Left cardiac atrium (tissue), 4 donors: ENCODE results near the gene TUFT1. TPM values are rescaled to one million over a fixed set of nuclear protein-coding genes. Genes with fewer than 3 reads are reported as not detected.

ENCODE experiments used
- ATAC-seq, 2 donors: fragments of 200-7000 bp; cut with Tn5 transposase; one replicate each; pipeline ENCODE4 v1.9.1; 2020; ENCODE audit warnings: mild to moderate bottlenecking in 2 of 2, moderate library complexity in 2 of 2
- DNase-seq: peaks from one replicate; pipeline ENCODE4 v3.0.0-alpha.2; 2020
- intact Hi-C, 2 donors: fragments of 100-400 bp; cut with DNase I; formaldehyde crosslinking; loops; one replicate each; pipeline versions ENCODE4 v1.14.1 to v1.15.1; 2022 to 2023
- long read RNA-seq: library from polyadenylated mRNA; unstranded; transcript quantifications from one replicate; pipeline ENCODE4 v2.0.0, GENCODE V29; 2021
- total RNA-seq, 2 donors: library from RNA; stranded (reverse); fragmentation: NEBNext Ultra II Directional; extraction: Animal tissue kit (Norgen Biotek cat#: 25700); gene quantifications; one replicate each; pipeline ENCODE4 v1.2.1, GENCODE V29; 2021
- donor health status: DM: no; HTN: yes; CAD: no.
- donor health status: DM: no; HTN: yes; CAD: no; lungs with severe emphysema.
- donor health status: DM: yes; HTN: yes; CAD: no.
- donor health status: Dilated cardiomyopathy.

TUFT1 gene, protein sequence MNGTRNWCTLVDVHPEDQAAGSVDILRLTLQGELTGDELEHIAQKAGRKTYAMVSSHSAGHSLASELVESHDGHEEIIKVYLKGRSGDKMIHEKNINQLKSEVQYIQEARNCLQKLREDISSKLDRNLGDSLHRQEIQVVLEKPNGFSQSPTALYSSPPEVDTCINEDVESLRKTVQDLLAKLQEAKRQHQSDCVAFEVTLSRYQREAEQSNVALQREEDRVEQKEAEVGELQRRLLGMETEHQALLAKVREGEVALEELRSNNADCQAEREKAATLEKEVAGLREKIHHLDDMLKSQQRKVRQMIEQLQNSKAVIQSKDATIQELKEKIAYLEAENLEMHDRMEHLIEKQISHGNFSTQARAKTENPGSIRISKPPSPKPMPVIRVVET
- 1 to 10 TPM; 3.9 TPM for total RNA-seq
- long read RNA-seq, partial matches to known transcripts = 2 of 5 reads
- long read RNA-seq, other reads (novel, unspliced or antisense) = 0 of 5 reads

DNA sequence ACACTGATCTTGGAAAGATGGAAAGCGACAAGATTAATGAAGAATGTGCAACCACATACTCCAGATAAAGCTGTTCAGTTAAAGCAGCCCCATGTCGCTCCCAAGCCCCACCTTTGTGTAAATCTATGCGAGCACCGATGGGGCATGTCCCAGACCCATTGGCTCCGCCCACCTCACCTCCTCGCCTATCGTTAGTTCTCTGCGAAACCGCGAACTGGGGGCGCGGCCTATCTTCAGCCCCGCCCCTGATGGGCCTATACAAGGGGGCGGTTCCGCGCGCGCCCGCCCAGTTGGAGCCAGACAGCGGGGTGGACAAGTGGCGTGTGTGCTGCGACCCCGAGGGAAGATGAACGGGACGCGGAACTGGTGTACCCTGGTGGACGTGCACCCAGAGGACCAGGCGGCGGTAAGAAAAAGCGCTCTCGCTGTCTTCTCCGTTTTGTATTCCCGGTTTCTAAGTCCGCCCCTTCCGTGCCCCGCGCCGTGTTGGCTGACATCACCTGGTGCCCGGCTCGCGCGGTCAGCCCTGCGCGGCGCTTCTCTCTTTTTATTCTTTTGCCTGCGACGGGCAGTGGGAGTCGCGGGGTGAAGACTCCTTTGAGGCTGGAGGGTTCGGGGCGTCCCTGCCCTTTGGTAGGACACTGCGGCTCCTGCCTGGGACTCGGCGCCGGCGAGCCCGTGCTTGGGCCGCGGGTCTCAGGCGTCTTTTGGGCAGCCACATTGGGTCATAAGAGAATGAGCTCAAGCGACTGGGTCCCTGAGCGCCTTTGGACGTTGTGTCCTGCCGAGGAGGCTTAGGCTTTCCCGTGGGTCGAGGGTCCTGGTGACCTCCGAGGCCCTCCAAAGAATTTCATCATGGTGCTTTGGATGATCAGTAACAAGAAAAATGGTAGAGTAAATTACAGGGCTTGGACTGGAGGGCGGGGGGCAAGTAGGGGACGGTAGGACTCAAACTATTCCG, at the start of gene TUFT1:
Gene TUFT1, plus strand, starts transcription at position 289 of the 961 bp plus-strand sequence. Its CDS starts 58 bp downstream, at position 347.
- ATAC-seq (peak; percentile 96 to 97), DNase-seq (peak; percentile 96)
- intact Hi-C loops = no loop called here

DNA sequence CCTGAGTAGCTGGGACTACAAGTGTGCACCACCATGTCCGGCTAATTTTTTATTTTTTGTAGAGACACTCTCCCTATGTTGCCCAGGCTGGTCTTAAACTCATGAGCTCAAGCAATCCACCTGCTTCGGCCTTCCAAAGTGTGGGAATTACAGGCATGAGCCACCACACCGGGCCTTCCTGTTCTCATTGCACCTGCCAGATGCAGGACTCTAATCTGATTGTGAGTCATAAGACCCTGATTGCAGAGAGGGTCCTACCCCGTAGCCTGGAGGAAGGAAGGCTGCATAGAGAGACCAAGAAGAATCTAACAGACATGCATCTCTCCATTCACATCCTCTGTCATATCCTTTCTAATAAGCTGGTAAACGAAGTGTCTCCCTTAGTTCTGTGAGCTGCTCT, 48.5 kb upstream of the TUFT1 start:
- intact Hi-C loops = no loop called here

DNA sequence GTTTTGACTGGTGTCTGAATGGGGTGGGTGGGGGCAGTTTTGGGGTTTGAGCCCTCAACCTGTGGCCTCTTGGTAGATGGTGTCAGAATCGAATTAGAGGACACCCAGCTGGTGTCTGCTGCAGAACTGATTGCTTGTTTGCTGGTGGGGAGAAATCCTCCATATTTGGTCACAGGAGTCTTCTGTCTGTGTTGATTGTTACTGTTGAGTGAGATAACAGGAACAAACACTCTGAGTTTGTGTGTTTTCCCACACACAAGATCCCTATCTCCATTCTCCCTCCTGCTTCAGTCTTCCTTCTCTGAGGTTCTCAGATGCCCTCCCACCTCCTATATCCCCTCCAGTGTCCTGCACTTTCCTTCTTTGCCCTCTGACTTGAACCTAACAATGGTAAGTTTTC, 48.0 kb upstream of the TUFT1 start:
- no peak for DNase-seq
- intact Hi-C loops = no loop called here
- ATAC-seq = no peak

More for the DNA sequence above, 48.5 kb upstream of the TUFT1 start:
- ATAC-seq (no peak), DNase-seq (no peak)

DNA sequence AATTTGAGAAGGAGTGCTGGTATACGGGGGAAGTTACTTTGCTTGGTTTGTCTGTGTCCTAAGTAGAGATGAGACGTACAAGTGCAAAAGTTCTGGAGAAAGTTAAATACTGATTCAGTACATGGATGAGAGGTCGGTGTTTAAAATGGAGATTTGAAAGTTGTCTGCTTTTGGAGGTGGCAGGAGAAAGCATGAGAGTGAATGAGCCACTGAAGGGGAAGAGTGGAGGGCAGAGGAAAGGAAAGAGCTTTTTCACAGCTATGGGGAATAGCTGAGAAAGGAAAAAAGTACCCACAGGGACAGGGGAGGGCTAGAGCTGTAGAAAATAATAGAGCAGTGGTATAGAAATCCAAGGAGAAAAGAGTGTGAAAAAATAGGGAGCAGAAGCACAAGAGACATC, 47.1 kb upstream of the TUFT1 start:
- intact Hi-C loops = no loop called here
- DNase-seq (no peak), ATAC-seq (no peak)

DNA sequence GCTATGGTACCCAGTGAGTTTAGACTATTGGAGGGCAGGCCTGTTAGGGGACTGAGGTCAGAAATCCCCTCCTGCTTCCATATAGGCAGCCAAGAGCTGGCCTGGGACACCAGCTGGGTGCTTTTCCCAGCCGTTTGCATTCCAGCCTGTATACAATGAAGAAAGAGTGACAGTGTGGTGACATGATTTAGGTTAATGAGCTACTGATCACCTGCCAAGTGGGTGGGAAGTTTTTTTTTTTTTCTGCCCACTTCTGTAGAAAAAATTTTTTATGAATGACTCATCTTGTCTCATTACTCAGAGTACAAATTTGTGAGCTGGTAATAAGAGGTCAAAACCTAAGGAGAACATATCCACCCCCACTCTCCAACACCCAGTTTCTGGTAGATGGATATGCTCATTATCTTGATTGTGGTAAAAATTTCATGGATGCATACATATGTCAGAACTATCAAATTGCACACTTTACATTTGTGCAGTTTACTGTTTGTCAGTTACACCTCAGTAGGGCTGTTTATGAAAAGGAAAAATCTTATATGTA, 45.3 kb upstream of the TUFT1 start:
- peak in 1 of 2 donors; percentile 88 for ATAC-seq
- intact Hi-C loops = no loop called here
- DNase-seq = no peak

DNA sequence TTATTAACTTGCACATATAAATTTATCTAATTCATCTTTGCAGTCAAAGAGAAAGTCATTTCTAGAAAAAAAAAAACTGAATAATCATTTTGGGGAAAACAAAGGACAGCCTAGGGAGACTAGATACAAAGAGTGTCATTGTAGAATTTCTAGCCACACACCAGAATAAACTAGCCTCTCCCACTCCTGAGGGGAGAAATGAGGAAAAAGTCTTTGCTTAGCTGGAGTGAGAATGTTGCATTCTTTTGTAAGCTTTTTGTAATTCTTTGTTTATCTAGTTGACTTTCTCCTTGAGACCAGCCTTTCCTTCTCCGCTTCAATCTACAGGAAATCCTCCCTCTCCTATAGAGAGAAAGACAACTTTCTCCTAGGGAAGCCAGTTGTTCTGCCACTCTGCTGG, 44.8 kb upstream of the TUFT1 start:
- no peak for ATAC-seq
- intact Hi-C loops = no loop called here

DNA sequence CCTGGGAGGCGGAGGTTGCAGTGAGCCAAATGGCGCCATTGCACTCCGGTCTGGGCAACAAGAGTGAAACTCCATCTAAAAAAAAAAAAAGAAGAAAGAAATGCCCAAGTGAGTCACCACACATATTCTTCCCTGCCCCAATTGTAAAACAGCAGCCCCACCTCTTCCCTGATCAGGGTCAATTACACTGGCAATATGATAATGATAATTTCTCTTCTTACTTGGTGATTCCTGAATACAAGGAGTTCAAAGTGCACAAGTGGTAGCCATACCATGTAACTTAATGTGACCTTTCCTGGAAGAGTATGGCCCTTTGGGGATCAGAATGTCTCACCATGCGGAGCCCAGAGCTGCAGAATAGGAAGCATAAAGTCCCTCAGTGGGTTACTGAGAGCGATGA, 40.7 kb upstream of the TUFT1 start:
- intact Hi-C loops = no loop called here
- DNase-seq (no peak), ATAC-seq (no peak)

More for the DNA sequence above, 44.8 kb upstream of the TUFT1 start:
- no peak for DNase-seq

DNA sequence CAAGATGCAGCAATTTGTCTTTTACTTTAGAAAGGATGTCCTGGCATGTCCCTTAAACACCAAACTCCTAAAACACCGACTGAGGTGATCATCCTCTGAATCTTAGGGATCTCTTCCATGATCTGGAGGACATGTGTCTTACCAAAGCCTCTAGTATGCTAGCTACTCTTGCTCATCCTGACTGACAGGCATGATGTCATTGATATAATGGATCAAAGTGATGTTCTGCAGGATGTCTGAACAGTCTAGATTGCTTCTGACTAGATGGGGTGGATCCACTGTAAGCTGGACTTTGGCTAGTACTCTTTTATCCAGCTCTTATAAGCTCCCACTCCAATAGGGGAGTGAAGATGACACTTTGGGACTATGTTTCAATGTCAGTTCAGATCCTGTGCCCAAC, 40.2 kb upstream of the TUFT1 start:
- DNase-seq = no peak
- ATAC-seq = no peak
- intact Hi-C loops = no loop called here

DNA sequence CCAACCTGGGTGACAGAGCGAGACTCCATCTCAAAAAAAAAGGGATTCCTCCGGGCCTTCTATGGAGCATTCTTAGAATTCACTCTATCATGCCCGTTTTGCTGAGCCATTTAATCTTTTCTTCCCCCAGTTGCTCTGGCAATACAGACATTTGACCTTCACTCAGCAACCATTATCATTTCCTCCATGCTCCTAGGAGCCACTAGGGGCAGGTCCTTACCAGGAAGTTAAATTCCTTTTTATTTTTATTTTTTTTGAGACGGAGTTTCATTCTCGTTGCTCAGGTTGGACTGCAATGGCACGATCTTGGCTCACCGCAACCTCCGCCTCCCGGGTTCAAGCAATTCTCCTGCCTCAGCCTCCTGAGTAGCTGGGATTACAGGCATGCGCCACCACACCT, 38.6 kb upstream of the TUFT1 start:
- DNase-seq = no peak
- ATAC-seq = no peak
- intact Hi-C loops = no loop called here

DNA sequence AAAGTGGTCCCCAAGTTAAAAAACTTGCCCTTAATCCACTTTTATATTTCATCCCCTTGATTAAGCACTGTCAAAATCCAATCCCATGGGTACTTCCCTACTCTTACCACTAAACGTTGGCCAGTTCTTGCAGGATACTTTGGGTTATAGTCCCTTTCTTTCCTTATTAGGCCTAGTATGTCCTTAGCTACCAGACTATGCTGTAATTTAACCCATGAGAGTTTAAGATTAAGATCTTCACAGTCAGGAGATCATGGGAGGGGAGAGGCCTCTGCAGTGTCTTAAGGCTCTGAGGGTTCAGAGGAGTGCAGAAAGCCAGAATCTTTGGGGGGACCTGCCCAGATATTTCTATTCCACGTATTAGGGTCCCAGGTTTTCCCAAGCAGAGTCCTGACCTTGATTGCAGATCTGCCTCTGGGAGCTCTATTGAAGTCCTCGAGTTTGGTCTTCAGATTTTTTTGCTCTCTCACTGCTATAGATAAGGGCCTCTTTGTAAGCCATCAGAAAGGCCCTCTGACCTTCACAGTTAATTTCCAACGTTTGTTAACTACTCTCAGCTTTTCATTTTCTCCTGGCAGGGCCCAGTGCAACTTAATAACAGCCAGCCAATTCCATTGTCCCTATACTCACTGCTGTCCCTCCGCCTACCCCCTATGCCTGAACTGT, 37.9 kb upstream of the TUFT1 start:
- no peak for DNase-seq
- ATAC-seq = no peak
- intact Hi-C loops = no loop called here

DNA sequence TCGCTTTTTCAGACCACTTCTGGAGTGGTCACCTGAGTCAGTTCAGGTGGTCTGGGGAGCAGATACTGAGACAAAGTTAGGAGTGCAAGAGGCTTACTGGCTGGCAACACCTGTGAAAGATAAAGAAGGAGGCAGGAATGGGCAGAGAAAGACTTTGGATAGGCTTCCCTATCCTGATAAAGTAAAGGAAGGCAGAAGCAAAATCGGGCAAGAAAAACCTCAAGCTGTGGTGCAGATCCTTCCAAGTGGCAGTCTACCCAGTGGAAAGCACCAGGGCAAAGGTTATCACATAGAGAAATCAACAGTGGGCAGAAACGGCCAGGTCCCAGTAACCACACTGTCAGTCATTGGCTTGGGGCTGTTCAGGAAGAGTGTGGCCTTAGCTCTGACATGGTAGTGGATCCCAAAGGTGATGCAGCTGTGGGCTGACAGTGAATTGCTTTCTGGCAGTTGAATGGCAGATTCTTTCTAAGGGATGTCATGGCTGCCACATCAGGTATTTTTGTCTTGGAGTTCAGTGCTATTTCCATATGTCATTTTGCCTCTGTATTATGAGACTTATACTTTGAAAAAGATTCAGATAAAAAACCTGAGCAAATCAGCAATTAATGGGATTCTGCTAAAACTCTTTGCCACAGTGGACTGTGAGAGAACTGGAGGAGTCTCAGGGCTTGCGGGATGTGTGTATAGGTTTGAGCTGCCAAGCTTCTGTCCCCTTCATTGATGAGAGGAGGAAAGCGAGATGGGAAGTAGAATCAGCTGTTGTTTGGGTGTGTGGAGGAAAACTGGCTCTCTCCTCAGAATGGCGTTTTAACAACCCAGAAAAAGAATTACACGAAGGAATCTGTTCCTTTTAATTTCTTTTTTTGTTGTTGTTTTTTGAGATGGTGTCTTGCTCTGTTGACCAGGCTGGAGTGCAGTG, 37.0 kb upstream of the TUFT1 start:
- intact Hi-C loops = no loop called here
- ATAC-seq = no peak
- no peak for DNase-seq

DNA sequence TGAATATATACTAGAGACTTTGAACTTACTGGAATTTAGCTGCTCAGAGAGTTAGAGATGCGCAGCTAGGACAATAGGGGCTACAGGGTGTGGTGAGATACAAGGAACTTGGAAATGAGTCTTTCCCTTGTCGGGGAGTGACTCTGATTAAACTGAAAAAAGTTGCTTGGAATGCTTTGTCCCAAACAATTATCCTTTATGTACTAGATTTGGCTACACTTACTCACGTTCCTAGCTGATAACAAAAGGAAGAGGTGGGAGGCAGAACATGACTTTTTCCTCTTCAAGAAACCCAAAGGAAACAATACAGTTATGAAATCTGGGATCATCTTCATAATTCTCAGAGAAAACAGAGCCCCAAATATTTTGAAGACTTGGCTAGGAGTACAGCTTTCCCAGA, 35.9 kb upstream of the TUFT1 start:
- intact Hi-C loops = no loop called here
- DNase-seq (no peak), ATAC-seq (no peak)

DNA sequence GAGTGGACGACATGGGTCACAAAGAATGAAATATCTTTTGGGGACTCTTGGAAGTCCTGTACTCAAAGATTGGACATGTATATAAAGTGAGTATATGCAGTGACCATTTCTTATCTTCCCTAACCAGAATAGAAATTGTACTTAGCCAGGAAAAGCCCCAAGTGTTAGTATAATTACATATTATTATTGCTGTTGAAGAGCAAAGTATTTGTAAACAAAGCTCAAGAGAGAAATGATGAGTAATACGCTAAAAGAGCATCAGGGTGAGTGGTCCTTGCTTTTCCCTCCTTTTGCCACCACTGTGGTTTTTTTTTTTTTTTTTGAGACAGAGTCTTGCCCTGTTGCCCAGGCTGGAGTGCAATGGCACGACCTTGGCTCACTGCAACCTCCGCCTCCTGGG, 35.4 kb upstream of the TUFT1 start:
- intact Hi-C loops = loop anchor here in 1 of 2 donors (5.0 kb wide), 1 partner anchor 53 kb away; no protein-coding TSS in a partner anchor
- ATAC-seq (no peak), DNase-seq (no peak)

DNA sequence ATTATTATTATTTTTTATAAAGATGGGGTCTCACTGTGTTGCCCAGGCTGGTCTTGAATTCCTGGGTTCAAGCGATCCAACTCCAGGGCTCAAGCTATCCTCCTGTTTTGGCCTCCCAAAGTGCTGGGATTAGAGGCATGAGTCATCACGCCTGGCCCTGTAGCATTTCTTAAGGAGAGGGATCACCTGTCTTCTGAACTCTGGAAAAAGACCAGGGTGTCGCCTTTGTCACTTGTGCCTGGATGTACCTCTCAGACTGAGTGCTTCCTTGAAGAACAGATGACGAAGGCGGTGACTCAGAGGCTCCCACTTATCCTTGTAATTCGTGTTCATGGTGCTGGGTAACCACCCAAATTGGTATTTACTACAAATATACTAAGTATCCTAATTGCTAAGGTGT, 31.3 kb upstream of the TUFT1 start:
- intact Hi-C loops = loop anchor here in 1 of 2 donors (5.0 kb wide), 1 partner anchor 48 kb away; no protein-coding TSS in a partner anchor
- DNase-seq = no peak
- ATAC-seq = no peak

DNA sequence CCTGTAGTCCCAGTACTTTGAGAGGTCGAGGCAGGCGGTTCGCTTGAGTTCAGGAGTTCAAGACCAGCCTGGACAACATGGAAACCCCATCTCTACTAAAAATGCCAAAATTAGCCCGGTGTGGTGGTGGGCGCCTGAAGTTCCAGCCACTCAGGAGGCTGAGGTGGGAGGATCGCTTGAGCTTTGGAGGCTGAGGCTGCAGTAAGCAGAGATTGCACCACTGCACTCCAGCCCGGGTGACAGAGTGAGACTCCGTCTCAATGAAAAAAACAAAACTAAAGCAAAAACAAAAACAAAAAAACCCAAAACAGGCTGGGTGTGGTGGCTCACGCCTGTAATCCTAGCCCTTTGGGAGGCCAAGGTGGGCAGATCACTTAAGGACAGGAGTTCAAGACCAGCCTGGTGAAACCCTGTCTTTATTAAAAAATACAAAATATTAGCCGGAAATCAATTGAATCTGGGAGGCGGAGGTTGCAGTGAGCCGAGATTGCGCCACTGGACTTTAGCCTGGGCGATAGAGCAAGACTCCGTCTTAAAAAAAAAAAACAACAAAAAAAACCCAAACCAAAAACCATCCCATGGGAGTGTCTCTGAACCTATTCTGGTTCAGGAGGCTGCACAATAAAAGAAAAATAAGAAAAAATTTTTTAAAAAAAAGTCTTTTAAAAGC, 30.6 kb upstream of the TUFT1 start:
- no peak for DNase-seq
- intact Hi-C loops = loop anchor here in 1 of 2 donors (5.0 kb wide), 1 partner anchor 48 kb away; no protein-coding TSS in a partner anchor
- no peak for ATAC-seq

DNA sequence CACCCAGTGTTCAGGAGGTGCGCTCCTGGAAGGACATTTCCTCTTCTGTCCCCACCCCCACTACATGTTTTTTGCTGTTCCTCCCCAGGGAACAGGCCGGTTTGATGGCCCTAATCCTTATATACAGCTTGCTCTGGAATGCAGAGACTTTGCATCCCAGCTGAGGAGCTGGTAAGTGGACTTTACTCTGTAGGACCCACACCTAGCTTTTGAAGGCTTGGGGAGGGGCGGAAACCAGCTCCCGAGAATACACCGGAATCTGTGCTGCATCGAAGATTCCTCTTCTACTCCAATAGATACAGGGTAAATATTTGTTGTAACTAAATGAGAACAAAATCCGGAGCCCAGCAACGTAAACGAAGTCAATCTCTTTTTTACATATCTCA, 30.1 kb upstream of the TUFT1 start:
- DNase-seq = no peak
- intact Hi-C loops = no loop called here
- no peak for ATAC-seq

DNA sequence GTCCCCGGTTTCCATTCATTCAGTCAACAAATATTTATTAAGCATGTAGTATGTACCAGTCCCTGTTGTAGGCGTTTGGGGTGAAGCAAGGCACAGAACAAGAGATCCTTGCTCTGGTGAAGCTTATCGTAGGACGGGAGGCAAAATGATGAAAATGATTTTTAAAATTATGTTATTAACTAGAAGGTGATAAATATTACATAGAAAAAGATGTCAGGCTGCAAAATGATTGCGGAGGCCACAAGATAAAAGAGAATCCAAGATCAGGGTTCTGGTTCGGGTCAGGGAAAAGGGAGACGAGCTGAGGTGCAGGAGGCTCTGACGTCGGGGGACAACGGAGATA, 29.5 kb upstream of the TUFT1 start:
- intact Hi-C loops = no loop called here
- no peak for DNase-seq
- ATAC-seq = no peak
